Measurements from ENCODE around the gene PCDHGA1. TPM values are rescaled to one million over a fixed set of nuclear protein-coding genes. Genes with fewer than 3 reads are reported as not detected.

The PCDHGA1 gene
- total and polyA plus RNA-seq, 9 of the 15 experiments (the other 6 are each of a cell fraction or from before 2014, with no cell fraction given): 0.05 to 0.26 (median 0.18) TPM; not detected in 2

DNA sequence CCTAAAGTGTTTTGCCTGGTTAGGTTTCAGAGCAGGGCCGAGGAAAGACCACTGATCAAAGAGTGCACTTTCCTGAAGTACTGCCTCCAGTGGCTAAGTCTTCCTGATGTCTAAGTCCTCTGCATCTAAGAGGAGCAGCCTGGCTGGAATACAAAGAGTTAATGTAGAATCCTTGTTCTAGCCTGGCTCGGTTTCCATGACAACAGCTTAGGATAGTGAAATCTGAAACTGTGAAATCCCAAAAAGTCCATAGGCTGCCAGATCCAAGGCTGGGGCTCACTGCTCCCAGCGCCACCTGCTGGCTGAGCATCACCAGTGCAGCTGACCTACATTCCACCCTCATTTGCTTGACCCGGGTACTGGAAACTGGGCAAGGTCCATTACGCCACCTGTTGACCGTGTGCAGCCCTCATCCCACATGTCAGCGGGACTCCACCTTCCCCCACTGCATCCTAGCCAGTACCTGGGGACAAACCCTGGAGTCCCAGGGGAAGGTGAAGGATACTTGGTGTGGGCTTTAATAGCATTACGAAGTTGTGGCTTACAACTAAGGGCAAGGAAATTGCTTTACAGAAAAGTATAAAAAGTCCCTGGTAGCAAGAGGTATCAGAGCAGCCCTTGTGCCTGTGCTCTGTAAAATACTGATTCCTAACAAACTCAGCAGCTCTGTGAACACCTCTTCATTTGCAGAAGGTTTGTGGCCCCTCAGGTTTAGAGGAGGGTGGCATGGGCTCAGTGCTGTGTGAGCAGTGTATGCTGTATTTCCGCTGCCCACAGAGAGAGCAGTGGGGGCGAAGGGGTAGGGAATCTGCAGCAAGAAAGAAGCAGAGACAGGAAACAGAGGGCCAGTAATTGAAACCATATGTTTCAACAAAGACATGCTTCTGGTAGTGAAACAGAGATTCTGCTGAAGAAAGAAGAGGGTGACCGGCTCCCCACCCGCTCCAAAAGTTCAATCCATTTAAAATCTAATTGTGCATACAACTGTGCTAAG is 194.6 kb downstream of the PCDHGA1 start (continued):
- TF ChIP-seq MLLT1 (IDR thresholded peaks at IDR 0.05): 0 out of 4 replicates have a peak, but pooled peaks of 1 of the 2 experiments have one; percentile 40
- no peak for TF ChIP-seq SRSF1 (IDR thresholded peaks at IDR 0.05; ENCODE audit: low read depth, low read length)
- TF ChIP-seq, protein P1, sequence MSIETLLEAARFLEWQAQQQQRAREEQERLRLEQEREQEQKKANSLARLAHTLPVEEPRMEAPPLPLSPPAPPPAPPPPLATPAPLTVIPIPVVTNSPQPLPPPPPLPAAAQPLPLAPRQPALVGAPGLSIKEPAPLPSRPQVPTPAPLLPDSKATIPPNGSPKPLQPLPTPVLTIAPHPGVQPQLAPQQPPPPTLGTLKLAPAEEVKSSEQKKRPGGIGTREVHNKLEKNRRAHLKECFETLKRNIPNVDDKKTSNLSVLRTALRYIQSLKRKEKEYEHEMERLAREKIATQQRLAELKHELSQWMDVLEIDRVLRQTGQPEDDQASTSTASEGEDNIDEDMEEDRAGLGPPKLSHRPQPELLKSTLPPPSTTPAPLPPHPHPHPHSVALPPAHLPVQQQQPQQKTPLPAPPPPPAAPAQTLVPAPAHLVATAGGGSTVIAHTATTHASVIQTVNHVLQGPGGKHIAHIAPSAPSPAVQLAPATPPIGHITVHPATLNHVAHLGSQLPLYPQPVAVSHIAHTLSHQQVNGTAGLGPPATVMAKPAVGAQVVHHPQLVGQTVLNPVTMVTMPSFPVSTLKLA (conservative IDR thresholded peaks at IDR 0.05): 0 out of 4 replicates have a peak, but pooled peaks of 1 of the 2 experiments have one; percentile 13
- TF ChIP-seq PCBP2 (IDR thresholded peaks at IDR 0.05; ENCODE audit: low read depth, low read length, poor library complexity, severe bottlenecking): no peak
- TF ChIP-seq THRB (CRISPR knock-in tag; conservative IDR thresholded peaks at IDR 0.05): no peak
- no peak for TF ChIP-seq DPF2 (IDR thresholded peaks at IDR 0.05)
- TF ChIP-seq E2F8 (IDR thresholded peaks at IDR 0.05; ENCODE audit: low read depth, partially characterized antibody): no peak
- TF ChIP-seq CEBPB (tag; IDR thresholded peaks at IDR 0.05): no peak
- TF ChIP-seq, protein P2, sequence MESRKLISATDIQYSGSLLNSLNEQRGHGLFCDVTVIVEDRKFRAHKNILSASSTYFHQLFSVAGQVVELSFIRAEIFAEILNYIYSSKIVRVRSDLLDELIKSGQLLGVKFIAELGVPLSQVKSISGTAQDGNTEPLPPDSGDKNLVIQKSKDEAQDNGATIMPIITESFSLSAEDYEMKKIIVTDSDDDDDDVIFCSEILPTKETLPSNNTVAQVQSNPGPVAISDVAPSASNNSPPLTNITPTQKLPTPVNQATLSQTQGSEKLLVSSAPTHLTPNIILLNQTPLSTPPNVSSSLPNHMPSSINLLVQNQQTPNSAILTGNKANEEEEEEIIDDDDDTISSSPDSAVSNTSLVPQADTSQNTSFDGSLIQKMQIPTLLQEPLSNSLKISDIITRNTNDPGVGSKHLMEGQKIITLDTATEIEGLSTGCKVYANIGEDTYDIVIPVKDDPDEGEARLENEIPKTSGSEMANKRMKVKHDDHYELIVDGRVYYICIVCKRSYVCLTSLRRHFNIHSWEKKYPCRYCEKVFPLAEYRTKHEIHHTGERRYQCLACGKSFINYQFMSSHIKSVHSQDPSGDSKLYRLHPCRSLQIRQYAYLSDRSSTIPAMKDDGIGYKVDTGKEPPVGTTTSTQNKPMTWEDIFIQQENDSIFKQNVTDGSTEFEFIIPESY (CRISPR knock-in tag; IDR thresholded peaks at IDR 0.05): peak; percentile 53; the same call in 1 of the 2 replicates
- TF ChIP-seq HIVEP1 (CRISPR knock-in tag; IDR thresholded peaks at IDR 0.05): no peak
- TF ChIP-seq KDM5B (IDR thresholded peaks at IDR 0.05; ENCODE audit: insufficient replicate concordance, low read depth, low read length): no peak
- TF ChIP-seq ZNF24 (IDR thresholded peaks at IDR 0.05): no peak
- TF ChIP-seq POLR2AphosphoS2 (IDR thresholded peaks at IDR 0.05; ENCODE audit: low read length): 0 out of 2 replicates have a peak, but pooled peaks have one; percentile 31
- TF ChIP-seq RFX1 (IDR thresholded peaks at IDR 0.05): peak; percentile 93
- TF ChIP-seq TEAD2 (tag; IDR thresholded peaks at IDR 0.05): 0 out of 2 replicates have a peak, but pooled peaks have one; percentile 44
- no peak for TF ChIP-seq U2AF2 (optimal IDR thresholded peaks at IDR 0.05; ENCODE audit: low read depth, low read length)

All from K562 (cell line).